ENCODE data around the gene SLC38A9.

Gene SLC38A9

GRCh38 chr5:55601204-55601618 lies 110.9 kb downstream of the SLC38A9 start:
- Histone ChIP-seq H3K27me3 (replicated peaks; ENCODE audit: insufficient read depth, low read length) (no peaks in the 10 kb centered on the region), H4K20me1 (ENCODE audit: insufficient read depth, low read length) (no peaks in the 10 kb centered on the region), H2AFZ (ENCODE audit: low read length) (peak overlapping the region; percentile 49), H3K4me1 (ENCODE audit: low read length) (peaks cover 25% of the 10 kb centered on the region), H3K36me3 (replicated peaks; ENCODE audit: insufficient read depth, low read length) (no peaks in the 10 kb centered on the region), H3K27ac (ENCODE audit: low read length) (no peak overlapping the region; the same call in 1 of the 2 replicates), H3F3A (ENCODE audit: insufficient read depth, low read length) (peaks cover 13% of the 10 kb centered on the region; the same call in 1 of the 2 replicates), H3K9ac (ENCODE audit: low read length) (no peak overlapping the region; the same call in 1 of the 2 replicates), H3K4me3 (ENCODE audit: low read length) (no peak overlapping the region), H3K4me2 (ENCODE audit: low read depth, low read length) (peak overlapping the region; percentile 67; the same call in 1 of the 2 replicates), H3K79me2 (ENCODE audit: low read length) (no peaks in the 10 kb centered on the region), H3K9me3 (replicated peaks; ENCODE audit: insufficient read depth, low read length) (no peaks in the 10 kb centered on the region), H3K9me2 (replicated peaks; ENCODE audit: insufficient read depth, low read length) (no peaks in the 10 kb centered on the region)
- DNase-seq: no peak
- TF ChIP-seq EZH2phosphoT487 (IDR thresholded peaks at IDR 0.05; ENCODE audit: low read length) (no peak), EZH2 (optimal IDR thresholded peaks at IDR 0.05; ENCODE audit: low read depth, low read length) (no peak), CTCF (IDR thresholded peaks at IDR 0.05; ENCODE audit: low read length) (no peak)

- peaks cover 25% of the 10 kb centered on the region for H3K4me1 ChIP-seq (ENCODE audit: low read length)
- no peaks in the 10 kb centered on the region for H3K79me2 ChIP-seq (ENCODE audit: low read length)
- TF ChIP-seq EZH2 (optimal IDR thresholded peaks at IDR 0.05; ENCODE audit: low read depth, low read length) (no peak), EZH2phosphoT487 (IDR thresholded peaks at IDR 0.05; ENCODE audit: low read length) (no peak), CTCF (IDR thresholded peaks at IDR 0.05; ENCODE audit: low read length) (no peak)
- H3K4me2 ChIP-seq (ENCODE audit: low read depth, low read length): peak overlapping the region; percentile 67; the same call in 1 of the 2 replicates
- peak overlapping the region; percentile 26; the same call in 1 of the 2 replicates for H3K27ac ChIP-seq (ENCODE audit: low read length)
- H2AFZ ChIP-seq (ENCODE audit: low read length): peak overlapping the region; percentile 49
- no peaks in the 10 kb centered on the region for H3K36me3 ChIP-seq (replicated peaks; ENCODE audit: insufficient read depth, low read length)
- no peak overlapping the region; the same call in 1 of the 2 replicates for H3K9ac ChIP-seq (ENCODE audit: low read length)
- DNase-seq: peak; percentile 43
- H3K9me2 ChIP-seq (replicated peaks; ENCODE audit: insufficient read depth, low read length): no peaks in the 10 kb centered on the region
- no peaks in the 10 kb centered on the region for H3K9me3 ChIP-seq (replicated peaks; ENCODE audit: insufficient read depth, low read length)
- no peaks in the 10 kb centered on the region for H4K20me1 ChIP-seq (ENCODE audit: insufficient read depth, low read length)
- H3K4me3 ChIP-seq (ENCODE audit: low read length): 0 out of 2 replicates have a peak overlapping the region, but pooled peaks have one; percentile 11
- H3K27me3 ChIP-seq (replicated peaks; ENCODE audit: insufficient read depth, low read length): no peaks in the 10 kb centered on the region
- peaks cover 13% of the 10 kb centered on the region; the same call in 1 of the 2 replicates for H3F3A ChIP-seq (ENCODE audit: insufficient read depth, low read length)
Observed at GRCh38 chr5:55600497-55601203, 111.5 kb downstream of the SLC38A9 start.

- peak overlapping the region; percentile 67; the same call in 1 of the 2 replicates for H3K4me2 ChIP-seq (ENCODE audit: low read depth, low read length)
Observed at GRCh38 chr5:55600086-55600485, 112.0 kb downstream of the SLC38A9 start.

More at GRCh38 chr5:55600086-55600485, 112.0 kb downstream of the SLC38A9 start:
- Histone ChIP-seq H3K27me3 (replicated peaks; ENCODE audit: insufficient read depth, low read length) (no peaks in the 10 kb centered on the region), H3F3A (ENCODE audit: insufficient read depth, low read length) (peaks cover 13% of the 10 kb centered on the region; the same call in 1 of the 2 replicates), H3K79me2 (ENCODE audit: low read length) (no peaks in the 10 kb centered on the region), H3K9me3 (replicated peaks; ENCODE audit: insufficient read depth, low read length) (no peaks in the 10 kb centered on the region), H3K27ac (ENCODE audit: low read length) (peak overlapping the region; percentile 26; the same call in 1 of the 2 replicates), H3K9me2 (replicated peaks; ENCODE audit: insufficient read depth, low read length) (no peaks in the 10 kb centered on the region), H3K9ac (ENCODE audit: low read length) (no peak overlapping the region), H3K36me3 (replicated peaks; ENCODE audit: insufficient read depth, low read length) (no peaks in the 10 kb centered on the region), H3K4me1 (ENCODE audit: low read length) (peaks cover 25% of the 10 kb centered on the region), H2AFZ (ENCODE audit: low read length) (peak overlapping the region; percentile 49), H3K4me3 (ENCODE audit: low read length) (no peak overlapping the region), H4K20me1 (ENCODE audit: insufficient read depth, low read length) (no peaks in the 10 kb centered on the region)
- TF ChIP-seq EZH2phosphoT487 (IDR thresholded peaks at IDR 0.05; ENCODE audit: low read length): no peak
- no peak for DNase-seq
